ENCODE measurements around the gene PTPRE.

PTPRE gene

GRCh38 chr10:127921075-127921752 lies 14.3 kb downstream of the PTPRE start:
- peaks cover 9% of the 10 kb centered on the region for H3K4me1 Mint-ChIP-seq (ENCODE audit: low read depth)
- H3K27ac Mint-ChIP-seq, result no peak overlapping the region
- no peak for DNase-seq
- H3K4me3 Mint-ChIP-seq, result no peak overlapping the region
- peaks cover 1% of the 10 kb centered on the region for H3K9me3 Mint-ChIP-seq
- no peaks in the 10 kb centered on the region for H3K36me3 Mint-ChIP-seq (ENCODE audit: low read depth)
- no peaks in the 10 kb centered on the region for H3K27me3 Mint-ChIP-seq

- Mint-ChIP-seq H3K4me3 (no peak overlapping the region), H3K9me3 (no peaks in the 10 kb centered on the region), H3K36me3 (ENCODE audit: low read depth) (no peaks in the 10 kb centered on the region), H3K27ac (no peak overlapping the region), H3K4me1 (ENCODE audit: low read depth) (peaks cover 9% of the 10 kb centered on the region), H3K27me3 (no peaks in the 10 kb centered on the region)
- no peak for DNase-seq
These were observed 14.8 kb downstream of the PTPRE start for GRCh38 chr10:127921753-127922145.

GRCh38 chr10:127922206-127922605 lies 15.3 kb downstream of the PTPRE start:
- DNase-seq, result no peak
- Mint-ChIP-seq H3K36me3 (ENCODE audit: low read depth) (no peaks in the 10 kb centered on the region), H3K4me3 (no peak overlapping the region), H3K9me3 (no peaks in the 10 kb centered on the region), H3K27ac (no peak overlapping the region), H3K4me1 (ENCODE audit: low read depth) (peaks cover 9% of the 10 kb centered on the region), H3K27me3 (no peaks in the 10 kb centered on the region)

GRCh38 chr10:127922675-127923366 lies 15.9 kb downstream of the PTPRE start:
- no peak overlapping the region for H3K27ac Mint-ChIP-seq
- DNase-seq, result no peak
- H3K9me3 Mint-ChIP-seq, result no peaks in the 10 kb centered on the region
- no peaks in the 10 kb centered on the region for H3K27me3 Mint-ChIP-seq
- H3K4me1 Mint-ChIP-seq (ENCODE audit: low read depth), result peaks cover 9% of the 10 kb centered on the region
- H3K36me3 Mint-ChIP-seq (ENCODE audit: low read depth), result no peaks in the 10 kb centered on the region
- no peak overlapping the region for H3K4me3 Mint-ChIP-seq

GRCh38 chr10:127923646-127924045 lies 16.7 kb downstream of the PTPRE start:
- DNase-seq, result no peak
- no peak overlapping the region for H3K4me3 Mint-ChIP-seq
- no peaks in the 10 kb centered on the region for H3K9me3 Mint-ChIP-seq
- H3K27me3 Mint-ChIP-seq, result no peaks in the 10 kb centered on the region
- H3K36me3 Mint-ChIP-seq (ENCODE audit: low read depth), result no peaks in the 10 kb centered on the region
- peaks cover 9% of the 10 kb centered on the region for H3K4me1 Mint-ChIP-seq (ENCODE audit: low read depth)
- no peak overlapping the region for H3K27ac Mint-ChIP-seq

GRCh38 chr10:127925471-127926207 lies 18.7 kb downstream of the PTPRE start:
- Mint-ChIP-seq H3K4me1 (ENCODE audit: low read depth) (no peaks in the 10 kb centered on the region), H3K4me3 (no peak overlapping the region), H3K27me3 (no peaks in the 10 kb centered on the region), H3K27ac (no peak overlapping the region), H3K9me3 (no peaks in the 10 kb centered on the region), H3K36me3 (ENCODE audit: low read depth) (no peaks in the 10 kb centered on the region)
- DNase-seq, result no peak

GRCh38 chr10:127926455-127926854 lies 19.6 kb downstream of the PTPRE start:
- Mint-ChIP-seq H3K27ac (peak overlapping the region; percentile 53), H3K9me3 (no peaks in the 10 kb centered on the region), H3K4me1 (ENCODE audit: low read depth) (no peaks in the 10 kb centered on the region), H3K4me3 (no peak overlapping the region), H3K36me3 (ENCODE audit: low read depth) (no peaks in the 10 kb centered on the region), H3K27me3 (no peaks in the 10 kb centered on the region)
- DNase-seq, result no peak

- Mint-ChIP-seq H3K27ac (no peak overlapping the region), H3K36me3 (ENCODE audit: low read depth) (no peaks in the 10 kb centered on the region), H3K4me3 (no peak overlapping the region), H3K9me3 (no peaks in the 10 kb centered on the region), H3K27me3 (no peaks in the 10 kb centered on the region), H3K4me1 (ENCODE audit: low read depth) (no peaks in the 10 kb centered on the region)
- no peak for DNase-seq
These were observed 21.3 kb downstream of the PTPRE start for GRCh38 chr10:127928021-127928806.

- Mint-ChIP-seq H3K27me3 (peaks cover 7% of the 10 kb centered on the region), H3K4me3 (no peak overlapping the region)
- DNase-seq, result no peak
These were observed 25.8 kb downstream of the PTPRE start for GRCh38 chr10:127932521-127933270.

GRCh38 chr10:127933271-127933670 lies 26.4 kb downstream of the PTPRE start:
- no peak for DNase-seq
- Mint-ChIP-seq H3K9me3 (no peaks in the 10 kb centered on the region), H3K4me3 (no peak overlapping the region), H3K4me1 (ENCODE audit: low read depth) (no peaks in the 10 kb centered on the region), H3K27ac (no peak overlapping the region), H3K36me3 (ENCODE audit: low read depth) (no peaks in the 10 kb centered on the region), H3K27me3 (peaks cover 11% of the 10 kb centered on the region)

More at GRCh38 chr10:127932521-127933270, 25.8 kb downstream of the PTPRE start:
- H3K9me3 Mint-ChIP-seq, result no peaks in the 10 kb centered on the region
- H3K4me1 Mint-ChIP-seq (ENCODE audit: low read depth), result no peaks in the 10 kb centered on the region
- no peaks in the 10 kb centered on the region for H3K36me3 Mint-ChIP-seq (ENCODE audit: low read depth)
- no peak overlapping the region for H3K27ac Mint-ChIP-seq

GRCh38 chr10:127934383-127934782 lies 27.5 kb downstream of the PTPRE start:
- Mint-ChIP-seq H3K9me3 (no peaks in the 10 kb centered on the region), H3K4me1 (ENCODE audit: low read depth) (no peaks in the 10 kb centered on the region), H3K36me3 (ENCODE audit: low read depth) (no peaks in the 10 kb centered on the region), H3K27me3 (peaks cover 15% of the 10 kb centered on the region), H3K27ac (no peak overlapping the region), H3K4me3 (no peak overlapping the region)
- no peak for DNase-seq

- H3K4me1 Mint-ChIP-seq (ENCODE audit: low read depth), result no peaks in the 10 kb centered on the region
- no peaks in the 10 kb centered on the region for H3K36me3 Mint-ChIP-seq (ENCODE audit: low read depth)
- DNase-seq, result no peak
- peaks cover 17% of the 10 kb centered on the region for H3K27me3 Mint-ChIP-seq
- no peak overlapping the region for H3K4me3 Mint-ChIP-seq
- no peak overlapping the region for H3K27ac Mint-ChIP-seq
- H3K9me3 Mint-ChIP-seq, result no peaks in the 10 kb centered on the region
These were observed 28.2 kb downstream of the PTPRE start for GRCh38 chr10:127935071-127935561.

GRCh38 chr10:127937069-127937468 lies 30.2 kb downstream of the PTPRE start:
- no peak for DNase-seq
- H3K27ac Mint-ChIP-seq, result no peak overlapping the region
- H3K36me3 Mint-ChIP-seq (ENCODE audit: low read depth), result no peaks in the 10 kb centered on the region
- H3K4me1 Mint-ChIP-seq (ENCODE audit: low read depth), result no peaks in the 10 kb centered on the region
- H3K4me3 Mint-ChIP-seq, result no peak overlapping the region
- H3K9me3 Mint-ChIP-seq, result no peaks in the 10 kb centered on the region
- H3K27me3 Mint-ChIP-seq, result peaks cover 17% of the 10 kb centered on the region
